A549 (cell line): ENCODE data around the gene CERS6. TPM values are rescaled to one million over a fixed set of nuclear protein-coding genes. Genes with fewer than 3 reads are reported as not detected.

Experiments used
- ATAC-seq, 2 experiments: fragments of 200-7000 bp in 1 of 2; fragments of >200 bp in 1 of 2; cut with Nextera tagmentation in 1 of 2; cut with Tn5 transposase in 1 of 2; 3 replicates each; pipeline versions ENCODE4 v1.8.0 to v1.9.1; 2018 to 2020; ENCODE audit warnings: mild to moderate bottlenecking in 1 of 2, moderate library complexity in 1 of 2
- CTCF ChIA-PET: fragments of 300-600 bp; sonication (Branson Sonifier 250); formaldehyde crosslinking; extraction: SDS; loops from one replicate; lab custom pipeline; 2021; ENCODE audit warnings: antibody characterized with exemption, inconsistent platforms; lab: Yijun Ruan, JAX
- POLR2A ChIA-PET: fragments of 350-600 bp; formaldehyde crosslinking; extraction: SDS; loops from one replicate; lab custom pipeline; 2021; ENCODE audit warnings: antibody characterized with exemption, inconsistent platforms; lab: Yijun Ruan, JAX
- DNase-seq, 2 experiments: peaks; one replicate each; pipeline versions ENCODE4 v3.0.0 to v3.0.0-alpha.2; 2011 to 2016; ENCODE audit warnings: low read depth in 1 of 2, low spot score in 1 of 2
- FAIRE-seq: peaks from 2 replicates; lab custom pipeline; 2011; peaks lifted over from hg19 to GRCh38; lab: Jason Lieb, UNC
- H3K27ac ChIP-seq, 2 experiments: fragments of >200 bp; sonication (Bioruptor Twin); formaldehyde crosslinking; 3 replicates each; pipeline ENCODE4 v1.5.1; 2016 to 2017
- H3K4me1 ChIP-seq: fragments of >200 bp; sonication (Bioruptor Twin); formaldehyde crosslinking; 3 replicates; pipeline ENCODE4 v1.6.1; 2016
- H3K4me2 ChIP-seq: fragments of >200 bp; sonication (Bioruptor Twin); formaldehyde crosslinking; 3 replicates; pipeline ENCODE4 v1.6.1; 2016
- H3K4me3 ChIP-seq: fragments of >200 bp; sonication (Bioruptor Twin); formaldehyde crosslinking; 3 replicates; pipeline ENCODE4 v1.5.1; 2016
- H3K9me3 ChIP-seq: fragments of >200 bp; sonication (Bioruptor Twin); formaldehyde crosslinking; 3 replicates; pipeline ENCODE4 v1.6.1; 2016
- ATOH8 ChIP-seq: fragments of 250-450 bp; sonication (Bioruptor Pico); IDR thresholded peaks from 2 replicates; pipeline ENCODE4 v1.5.0; 2020; ENCODE audit warnings: low read depth, mild to moderate bottlenecking, moderate library complexity
- BHLHE40 ChIP-seq: IDR thresholded peaks from 2 replicates; pipeline ENCODE4 v1.6.1; 2012; ENCODE audit warnings: low read depth, low read length, inconsistent platforms
- CEBPB ChIP-seq, 2 experiments: fragments of >200 bp in 1 of 2; sonication (Bioruptor Twin) in 1 of 2; formaldehyde crosslinking in 1 of 2; IDR thresholded peaks; 2 replicates each; pipeline ENCODE4 v1.6.1; 2012 to 2016
- EHF ChIP-seq: fragments of 250-450 bp; sonication (Bioruptor Pico); IDR thresholded peaks from 2 replicates; pipeline ENCODE4 v1.5.0; 2020; ENCODE audit warnings: mild to moderate bottlenecking
- FOSL2 ChIP-seq, 2 experiments: fragments of 450-650 bp in 1 of 2; fragments of >200 bp in 1 of 2; sonication (Bioruptor Twin) in 1 of 2; formaldehyde crosslinking; IDR thresholded peaks; 2 replicates each; pipeline versions ENCODE4 v1.5.0 to v1.6.1; 2016 to 2020; ENCODE audit warnings: mild to moderate bottlenecking in 1 of 2, moderate library complexity in 1 of 2
- HDAC2 ChIP-seq: fragments of 200-600 bp; sonication (generic); IDR thresholded peaks from 2 replicates; pipeline ENCODE4 v1.6.1; 2016
- HOXB13 ChIP-seq: fragments of 250-450 bp; sonication (Bioruptor Pico); IDR thresholded peaks from 2 replicates; pipeline ENCODE4 v1.5.0; 2020; ENCODE audit warnings: low read depth, mild to moderate bottlenecking, moderate library complexity
- JUNB ChIP-seq: fragments of >200 bp; sonication (Bioruptor Twin); formaldehyde crosslinking; IDR thresholded peaks from 2 replicates; pipeline ENCODE4 v1.6.1; 2016
- RAD21 ChIP-seq, 2 experiments: fragments of >200 bp in 1 of 2; sonication (Bioruptor Twin) in 1 of 2; formaldehyde crosslinking in 1 of 2; IDR thresholded peaks in 1 of 2; conservative IDR thresholded peaks in 1 of 2; 2 replicates in 1 of 2; 3 replicates in 1 of 2; pipeline ENCODE4 v1.6.1; 2012 to 2018; ENCODE audit warnings: inconsistent platforms in 1 of 2
- RARB ChIP-seq: fragments of 250-450 bp; sonication (Bioruptor Pico); IDR thresholded peaks from 2 replicates; pipeline ENCODE4 v1.8.0; 2021; ENCODE audit warnings: mild to moderate bottlenecking, moderate library complexity
- RFX5 ChIP-seq: fragments of 450-650 bp; IDR thresholded peaks from 2 replicates; pipeline ENCODE4 v1.7.1; 2014; ENCODE audit warnings: antibody characterized with exemption, mild to moderate bottlenecking, moderate library complexity
- RNF2 ChIP-seq: fragments of 200-600 bp; sonication (generic); IDR thresholded peaks from 2 replicates; pipeline ENCODE4 v1.6.1; 2016; ENCODE audit warnings: low read depth, mild to moderate bottlenecking, antibody characterized with exemption, moderate library complexity, borderline replicate concordance
- USF2 ChIP-seq: fragments of 450-650 bp; IDR thresholded peaks from 2 replicates; pipeline ENCODE4 v1.6.1; 2014; ENCODE audit warnings: antibody characterized with exemption
- ZFP36 ChIP-seq: fragments of 450-650 bp; IDR thresholded peaks from 2 replicates; pipeline ENCODE4 v1.6.1; 2014; ENCODE audit warnings: borderline replicate concordance; ENCODE audit not compliant: partially characterized antibody
- ZNF302 ChIP-seq: fragments of 250-450 bp; sonication (Bioruptor Pico); IDR thresholded peaks from 2 replicates; pipeline ENCODE4 v1.9.0; 2021; ENCODE audit warnings: inconsistent platforms, mild to moderate bottlenecking, moderate library complexity
- ZSCAN20 ChIP-seq: fragments of 250-450 bp; sonication (Bioruptor Pico); IDR thresholded peaks from 2 replicates; pipeline ENCODE4 v1.8.0; 2022; ENCODE audit warnings: mild to moderate bottlenecking, moderate library complexity
- WGBS: methylation state at CpG from one replicate; pipeline ENCODE4 v1.1.6; 2017; ENCODE audit errors: missing lambda C conversion rate; 5-methylcytosine and 5-hydroxymethylcytosine counted together
- polyA plus RNA-seq, 4 experiments: library from polyadenylated mRNA; depleted of rRNA in 3 of 4; stranded (reverse); fragments of >200 nt; fragmentation: RNase III in 1 of 4; extraction: RNeasy Plus Mini Kit Qiagen cat#74134 plus additional on column Dnase treatment in 1 of 4; gene quantifications; 2 replicates in 3 of 4; 3 replicates in 1 of 4; pipeline ENCODE4 v1.2.3, GENCODE V29; 2011 to 2017
- TF ChIP-seq, protein P1 (sequence below): fragments of >200 bp; sonication (Bioruptor Twin); formaldehyde crosslinking; IDR thresholded peaks from 3 replicates; pipeline ENCODE4 v1.6.1; 2016

CERS6 gene
- polyA plus RNA-seq, 2 of the 4 experiments (the other 2 are of a cell fraction): 12.0 to 16.9 TPM

GRCh38 chr2:168577885-168578284 is 121.8 kb downstream of the CERS6 start (continued):
- TF ChIP-seq, protein P1, sequence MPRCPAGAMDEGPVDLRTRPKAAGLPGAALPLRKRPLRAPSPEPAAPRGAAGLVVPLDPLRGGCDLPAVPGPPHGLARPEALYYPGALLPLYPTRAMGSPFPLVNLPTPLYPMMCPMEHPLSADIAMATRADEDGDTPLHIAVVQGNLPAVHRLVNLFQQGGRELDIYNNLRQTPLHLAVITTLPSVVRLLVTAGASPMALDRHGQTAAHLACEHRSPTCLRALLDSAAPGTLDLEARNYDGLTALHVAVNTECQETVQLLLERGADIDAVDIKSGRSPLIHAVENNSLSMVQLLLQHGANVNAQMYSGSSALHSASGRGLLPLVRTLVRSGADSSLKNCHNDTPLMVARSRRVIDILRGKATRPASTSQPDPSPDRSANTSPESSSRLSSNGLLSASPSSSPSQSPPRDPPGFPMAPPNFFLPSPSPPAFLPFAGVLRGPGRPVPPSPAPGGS: no peak
- TF ChIP-seq EHF (CRISPR knock-in tag) (no peak), HDAC2 (no peak)

GRCh38 chr2:168583064-168583709 is 127.1 kb downstream of the CERS6 start:
- CTCF ChIA-PET: no interaction called here
- 81% methylated on average over 5 of the region's 5 CpGs for WGBS
- H3K4me2 ChIP-seq: peak overlapping the region; percentile 54
- H3K4me1 ChIP-seq: peaks cover 22% of the 10 kb centered on the region
- no peak for DNase-seq
- H3K9me3 ChIP-seq: no peaks in the 10 kb centered on the region
- peak in 1 of 2 experiments; percentile 23; a peak in 1 of 6 replicates for ATAC-seq
- TF ChIP-seq HDAC2 (no peak), ZFP36 (no peak), ZSCAN20 (CRISPR knock-in tag) (no peak), USF2 (no peak), RAD21 (conservative IDR thresholded peaks at IDR 0.05 in 1 of 2, IDR thresholded peaks at IDR 0.05 in 1 of 2) (no peak), ATOH8 (CRISPR knock-in tag) (no peak), ZNF302 (CRISPR knock-in tag) (no peak), CEBPB (IDR thresholded peaks at IDR 0.05) (no peak), RFX5 (no peak), JUNB (no peak), RNF2 (no peak), HOXB13 (CRISPR knock-in tag) (no peak)
- TF ChIP-seq, protein P1: no peak
- TF ChIP-seq, all 56 proteins: peak for 0
- H3K27ac ChIP-seq: peak overlapping the region; percentile 60 to 77
- POLR2A ChIA-PET: no interaction called here
- no peak overlapping the region for H3K4me3 ChIP-seq
- FAIRE-seq: no peak

DNA sequence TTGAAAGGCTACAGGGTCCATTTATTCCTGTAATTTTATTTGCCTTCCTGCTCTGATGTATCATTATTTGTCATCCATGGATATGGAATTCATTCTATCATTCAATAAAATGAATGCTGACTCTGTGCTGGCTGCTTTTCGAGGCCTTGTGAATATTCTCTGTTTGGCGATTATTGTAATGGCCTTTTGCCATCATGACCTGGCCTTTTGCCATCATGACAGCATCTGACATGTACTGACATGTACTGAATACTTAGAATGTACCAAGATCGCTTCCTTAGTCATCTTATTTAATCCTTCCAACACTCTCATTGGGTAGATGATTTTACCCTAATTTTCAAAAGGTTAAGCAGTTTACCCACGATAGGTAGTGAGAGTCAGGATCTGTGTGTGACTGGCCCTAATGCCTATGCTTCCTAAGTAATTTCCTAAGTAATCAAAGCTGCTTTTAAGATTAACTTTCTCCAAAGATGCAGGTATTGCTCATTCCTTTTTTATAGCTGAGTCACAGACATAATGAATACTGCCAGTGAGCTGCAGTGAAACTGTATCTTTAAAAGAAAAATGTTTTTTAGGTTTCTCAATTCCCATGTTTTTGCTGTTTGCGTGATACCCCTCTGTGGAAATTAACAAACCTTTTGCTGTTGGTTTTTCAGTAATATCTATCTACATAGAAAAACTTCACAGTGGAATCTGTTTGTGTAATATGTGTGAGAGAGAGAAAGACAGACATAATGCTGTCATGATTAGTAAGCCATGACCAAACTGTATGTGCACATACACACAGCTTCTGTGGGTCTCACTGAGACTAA is 127.8 kb downstream of the CERS6 start:
- POLR2A ChIA-PET: no interaction called here
- 33% methylated on average over 5 of the region's 5 CpGs for WGBS
- Histone ChIP-seq H3K4me1 (peaks cover 22% of the 10 kb centered on the region), H3K4me3 (no peak overlapping the region), H3K9me3 (no peaks in the 10 kb centered on the region), H3K4me2 (peak overlapping the region; percentile 54), H3K27ac (peak overlapping the region; percentile 60 to 77)
- TF ChIP-seq BHLHE40: no peak
- TF ChIP-seq RARB (CRISPR knock-in tag): no peak
- no peak for TF ChIP-seq FOSL2 (IDR thresholded peaks at IDR 0.05)
- 0 out of 2 replicates have a peak, but pooled peaks have one; percentile 21 for TF ChIP-seq FOSL2 (CRISPR knock-in tag; IDR thresholded peaks at IDR 0.05)
- peak in 1 of 2 experiments; percentile 31 for DNase-seq
- ATAC-seq: peak; percentile 55 to 82; a peak in 5 of 6 replicates
- FAIRE-seq: no peak
- CTCF ChIA-PET: no interaction called here
